Skeletal muscle cell (primary cell): ENCODE data around the gene LRRIQ4.

ENCODE experiments used
- DNase-seq: peaks from one replicate; pipeline ENCODE4 v3.0.0-alpha.2; 2010; ENCODE audit warnings: low read depth
- H3K4me3 ChIP-seq: 2 replicates; pipeline ENCODE4 v1.5.1; 2011; ENCODE audit warnings: low read depth, mild to moderate bottlenecking, control low read depth, low read length, moderate library complexity

Gene LRRIQ4

DNA sequence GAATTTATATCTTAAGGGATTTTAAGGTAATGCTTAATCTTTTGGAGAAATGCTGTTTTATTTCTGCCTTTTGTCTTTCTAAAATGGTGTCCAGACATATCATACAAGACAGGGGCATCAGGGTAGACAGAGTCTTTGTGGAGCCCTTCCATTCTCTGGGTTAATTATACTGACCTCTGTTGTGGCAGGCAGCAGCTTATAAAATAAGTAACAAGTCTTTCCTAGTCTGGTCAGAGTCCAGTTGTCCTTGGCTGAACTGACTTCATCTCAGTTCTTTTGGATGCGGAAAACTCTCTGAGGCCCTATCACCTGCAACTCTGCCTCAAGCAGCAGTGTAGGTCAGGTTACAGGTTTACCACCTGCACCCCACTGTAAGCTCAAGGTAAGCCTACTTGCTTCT lies 20.3 kb upstream of the LRRIQ4 start:
- H3K4me3 ChIP-seq, result no peak overlapping the region
- DNase-seq, result no peak

- H3K4me3 ChIP-seq, result no peak overlapping the region
- no peak for DNase-seq
Measured at GRCh38 chr3:169804681-169805080, 8.0 kb upstream of the LRRIQ4 start.

DNA sequence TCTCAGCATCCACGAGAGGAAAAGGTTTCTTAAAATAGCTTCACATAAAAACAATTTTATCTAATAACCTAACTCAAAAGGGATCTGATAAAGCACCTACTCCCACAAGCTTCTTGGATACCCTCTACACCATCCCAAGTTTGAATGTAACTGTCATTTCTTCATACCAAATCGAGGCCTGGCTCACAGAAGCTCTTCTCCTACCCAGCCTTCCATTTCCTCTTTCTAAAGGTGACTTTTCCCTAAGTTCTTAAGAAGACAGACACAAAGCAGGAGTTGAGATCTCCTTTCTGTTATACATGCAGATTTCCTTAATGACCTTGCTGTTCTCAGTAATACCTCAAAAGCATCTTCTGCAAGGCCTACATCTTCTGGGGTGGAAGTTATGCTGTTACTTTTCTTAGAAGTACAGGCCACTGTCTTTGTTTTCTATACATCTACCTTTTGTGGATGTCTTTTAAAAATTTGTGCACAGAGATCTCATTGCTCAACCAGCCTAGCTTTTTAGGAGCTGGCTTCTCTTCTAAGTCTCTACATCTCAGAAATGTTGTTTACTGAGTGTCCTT lies 3.4 kb upstream of the LRRIQ4 start:
- no peak for DNase-seq
- no peak overlapping the region for H3K4me3 ChIP-seq

- peak; percentile 60 for DNase-seq
- peak overlapping the region; percentile 62 for H3K4me3 ChIP-seq
Measured at GRCh38 chr3:169811631-169812331, 889 bp upstream of the LRRIQ4 start.

GRCh38 chr3:169813278-169813677 lies 608 bp downstream of the LRRIQ4 start:
- DNase-seq, result no peak
- peak overlapping the region; percentile 28 for H3K4me3 ChIP-seq

- no peak for DNase-seq
- peak overlapping the region; percentile 28 for H3K4me3 ChIP-seq
Measured at GRCh38 chr3:169813757-169814517, 1.3 kb downstream of the LRRIQ4 start.

- no peak for DNase-seq
- H3K4me3 ChIP-seq, result no peak overlapping the region
Measured at GRCh38 chr3:169815590-169816150, 3.0 kb downstream of the LRRIQ4 start.

GRCh38 chr3:169818316-169818715 lies 5.6 kb downstream of the LRRIQ4 start:
- DNase-seq, result no peak
- no peak overlapping the region for H3K4me3 ChIP-seq

DNA sequence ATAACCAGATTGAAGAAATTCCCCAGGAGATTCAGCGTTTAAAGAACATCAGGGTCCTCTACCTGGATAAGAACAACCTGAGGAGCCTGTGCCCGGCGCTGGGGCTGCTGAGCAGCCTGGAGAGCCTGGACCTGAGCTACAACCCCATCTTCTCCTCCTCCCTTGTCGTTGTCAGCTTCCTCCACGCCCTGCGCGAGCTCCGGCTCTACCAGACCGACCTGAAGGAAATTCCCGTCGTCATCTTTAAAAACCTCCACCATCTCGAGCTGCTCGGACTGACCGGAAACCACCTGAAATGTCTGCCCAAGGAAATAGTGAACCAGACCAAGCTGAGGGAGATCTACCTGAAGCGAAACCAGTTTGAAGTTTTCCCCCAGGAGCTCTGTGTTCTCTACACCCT lies 9.4 kb downstream of the LRRIQ4 start:
- no peak for DNase-seq
- no peak overlapping the region for H3K4me3 ChIP-seq

- H3K4me3 ChIP-seq, result no peak overlapping the region
- DNase-seq, result no peak
Measured at GRCh38 chr3:169822540-169822939, 9.9 kb downstream of the LRRIQ4 start.

DNA sequence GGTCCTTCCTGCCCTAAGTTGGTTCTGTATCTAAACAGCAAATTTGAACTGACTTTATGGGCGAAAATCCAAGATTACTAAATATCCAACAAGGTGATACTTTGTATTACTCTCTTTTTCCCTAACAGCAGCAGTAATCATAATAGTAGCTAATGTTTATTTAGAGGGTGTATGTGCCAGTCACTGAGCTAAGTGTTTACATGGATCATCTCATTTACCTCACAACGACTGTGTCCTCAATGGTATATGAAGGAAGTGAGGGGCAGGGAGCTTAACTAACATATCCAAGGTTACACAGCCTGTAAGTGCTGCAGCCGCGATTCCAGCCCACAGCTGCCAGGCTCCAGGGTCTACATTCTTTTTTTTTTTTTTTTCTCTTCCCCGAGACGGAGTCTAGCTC lies 10.3 kb downstream of the LRRIQ4 start:
- DNase-seq, result no peak

DNA sequence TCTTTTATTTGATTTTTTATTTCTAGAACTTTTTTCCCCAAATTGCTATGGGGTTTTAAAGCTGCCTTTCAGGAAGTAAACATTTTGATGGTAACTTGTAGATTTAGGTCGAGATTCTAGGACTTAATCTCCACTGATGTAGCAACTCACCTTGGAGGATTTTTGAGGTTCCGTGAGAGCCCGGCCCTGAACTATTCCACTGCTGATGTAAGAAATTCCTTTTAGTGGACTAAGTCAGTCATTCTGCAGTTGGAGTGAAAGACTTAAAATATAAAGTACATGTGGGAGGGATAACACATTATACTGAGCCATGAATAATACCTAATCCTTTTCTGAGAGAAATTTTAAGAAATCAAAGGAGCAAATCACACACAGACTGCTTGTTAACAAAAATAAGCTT lies 12.6 kb downstream of the LRRIQ4 start:
- no peak for DNase-seq
- H3K4me3 ChIP-seq, result no peak overlapping the region

More for the DNA sequence above, 10.3 kb downstream of the LRRIQ4 start:
- no peak overlapping the region for H3K4me3 ChIP-seq

GRCh38 chr3:169827712-169828111 lies 15.0 kb downstream of the LRRIQ4 start:
- H3K4me3 ChIP-seq, result no peak overlapping the region
- no peak for DNase-seq

DNA sequence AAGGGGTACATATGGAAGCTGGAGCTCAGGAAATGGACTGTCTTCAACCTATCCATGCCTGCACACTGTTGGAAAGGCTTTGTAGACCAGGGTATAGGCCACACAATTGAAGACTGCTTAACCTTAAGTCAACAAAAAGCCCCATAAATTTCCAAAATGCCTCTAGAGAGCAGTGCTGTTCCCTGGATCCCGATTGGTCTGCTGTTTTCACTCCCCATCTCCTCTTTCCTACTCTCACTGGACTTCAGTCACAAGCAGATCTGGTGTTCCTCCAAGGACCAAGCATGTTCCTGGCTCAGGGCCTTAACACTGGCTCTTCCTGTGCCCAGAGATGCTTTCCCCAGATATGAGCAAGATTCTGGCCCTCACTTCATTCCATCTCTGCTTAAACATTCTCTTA lies 22.9 kb downstream of the LRRIQ4 start:
- no peak overlapping the region for H3K4me3 ChIP-seq
- DNase-seq, result no peak

GRCh38 chr3:169836078-169836941 lies 23.6 kb downstream of the LRRIQ4 start:
- no peak overlapping the region for H3K4me3 ChIP-seq
- DNase-seq, result no peak

- DNase-seq, result no peak
- H3K4me3 ChIP-seq, result no peak overlapping the region
Measured at GRCh38 chr3:169836942-169837275, 24.2 kb downstream of the LRRIQ4 start.

- no peak overlapping the region for H3K4me3 ChIP-seq
- DNase-seq, result no peak
Measured at GRCh38 chr3:169838511-169839030, 25.9 kb downstream of the LRRIQ4 start.

DNA sequence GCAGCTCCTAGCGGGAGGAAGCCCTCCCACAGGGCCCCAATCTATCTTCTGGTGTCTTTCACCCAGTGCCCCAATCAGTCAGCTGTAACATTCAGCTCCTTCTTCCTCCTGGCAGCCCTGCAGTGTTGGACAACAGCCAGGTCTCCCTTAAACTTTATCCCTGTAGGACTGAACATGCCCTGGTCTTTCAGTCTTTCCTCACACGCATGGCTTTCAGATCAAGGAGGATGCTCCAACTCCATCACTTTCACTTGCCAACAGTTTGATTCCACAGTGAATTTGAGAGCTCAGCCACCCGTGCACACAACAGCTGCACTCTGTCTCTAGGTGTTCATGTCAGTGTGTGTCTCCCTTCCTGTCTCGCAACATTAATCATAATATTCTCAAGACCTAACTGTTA lies 28.5 kb downstream of the LRRIQ4 start:
- no peak for DNase-seq
- no peak overlapping the region for H3K4me3 ChIP-seq

GRCh38 chr3:169842960-169843359 lies 30.3 kb downstream of the LRRIQ4 start:
- H3K4me3 ChIP-seq, result no peak overlapping the region
- no peak for DNase-seq
